ENCODE data around the gene CNGA4. TPM values are rescaled to one million over a fixed set of nuclear protein-coding genes. Genes with fewer than 3 reads are reported as not detected.

CNGA4 gene
- total and polyA plus RNA-seq, 2 of the 13 experiments (the other 11 are each of a cell fraction or from before 2014, with no cell fraction given): 0.03 TPM; not detected in 1

DNA sequence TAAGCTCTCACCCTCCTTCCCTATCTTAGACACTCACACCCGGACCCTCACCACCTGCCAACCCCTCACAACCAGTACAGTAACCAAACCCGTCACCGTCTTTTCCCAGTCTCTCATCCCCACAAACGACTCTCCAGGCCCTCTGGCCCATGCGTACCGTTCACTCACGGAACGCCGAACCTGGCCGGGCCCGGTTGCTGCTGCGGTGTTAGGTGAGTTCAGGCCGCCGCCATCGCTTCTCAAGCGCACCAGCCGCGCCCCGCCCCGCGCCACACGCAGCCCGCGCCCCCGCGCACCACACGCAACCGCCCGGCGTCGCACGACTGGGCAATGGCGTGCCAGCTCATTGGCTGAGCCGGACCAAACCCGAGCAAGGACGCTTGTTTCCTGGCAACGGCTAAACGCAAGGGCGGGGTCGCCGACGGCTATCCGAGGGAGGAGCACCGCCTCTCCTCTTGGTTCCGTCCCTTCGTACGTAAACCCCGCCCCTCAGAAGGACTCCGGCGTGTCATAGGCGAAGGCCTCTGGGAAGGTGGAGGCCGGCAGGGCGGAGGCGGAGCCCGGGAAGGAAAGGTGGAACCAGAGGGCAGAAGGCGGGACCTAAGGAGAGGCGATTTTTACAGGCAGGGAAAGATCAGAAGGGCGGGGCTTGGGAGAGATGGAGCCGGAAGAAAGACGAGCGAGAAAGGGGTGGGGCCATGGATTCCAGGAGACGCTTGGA lies 4.3 kb upstream of the CNGA4 start, which contains the start of gene FHIP1B (continued):
- TF ChIP-seq SMAD3 (CRISPR knock-in tag; IDR thresholded peaks at IDR 0.05) (no peak), ZFP37 (CRISPR knock-in tag; IDR thresholded peaks at IDR 0.05; ENCODE audit: borderline replicate concordance) (no peak), ZMYM4 (CRISPR knock-in tag; IDR thresholded peaks at IDR 0.05) (peak; percentile 85), ZNF788 (CRISPR knock-in tag; IDR thresholded peaks at IDR 0.05; ENCODE audit: borderline replicate concordance) (peak; percentile 32; the same call in 1 of the 2 replicates), ZNF235 (CRISPR knock-in tag; IDR thresholded peaks at IDR 0.05; ENCODE audit: borderline replicate concordance) (no peak), NR2C2 (CRISPR knock-in tag; IDR thresholded peaks at IDR 0.05; ENCODE audit: borderline replicate concordance) (peak; percentile 89), PHF21A (CRISPR knock-in tag; IDR thresholded peaks at IDR 0.05) (no peak; the same call in 1 of the 2 replicates), IRF2 (CRISPR knock-in tag; IDR thresholded peaks at IDR 0.05) (peak; percentile 53; the same call in 1 of the 2 replicates), ZZZ3 (CRISPR knock-in tag; IDR thresholded peaks at IDR 0.05; ENCODE audit: borderline replicate concordance) (0 out of 2 replicates have a peak, but pooled peaks have one; percentile 30), ZNF180 (CRISPR knock-in tag; IDR thresholded peaks at IDR 0.05; ENCODE audit: borderline replicate concordance, low read depth) (no peak), IKZF1 (IDR thresholded peaks at IDR 0.05) (no peak), MXD4 (CRISPR knock-in tag; IDR thresholded peaks at IDR 0.05) (peak; percentile 82), GFI1 (CRISPR knock-in tag; IDR thresholded peaks at IDR 0.05; ENCODE audit: borderline replicate concordance) (no peak), THAP11 (CRISPR knock-in tag; IDR thresholded peaks at IDR 0.05) (peak; percentile 87)
- TF ChIP-seq, protein P1, sequence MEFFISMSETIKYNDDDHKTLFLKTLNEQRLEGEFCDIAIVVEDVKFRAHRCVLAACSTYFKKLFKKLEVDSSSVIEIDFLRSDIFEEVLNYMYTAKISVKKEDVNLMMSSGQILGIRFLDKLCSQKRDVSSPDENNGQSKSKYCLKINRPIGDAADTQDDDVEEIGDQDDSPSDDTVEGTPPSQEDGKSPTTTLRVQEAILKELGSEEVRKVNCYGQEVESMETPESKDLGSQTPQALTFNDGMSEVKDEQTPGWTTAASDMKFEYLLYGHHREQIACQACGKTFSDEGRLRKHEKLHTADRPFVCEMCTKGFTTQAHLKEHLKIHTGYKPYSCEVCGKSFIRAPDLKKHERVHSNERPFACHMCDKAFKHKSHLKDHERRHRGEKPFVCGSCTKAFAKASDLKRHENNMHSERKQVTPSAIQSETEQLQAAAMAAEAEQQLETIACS (CRISPR knock-in tag; IDR thresholded peaks at IDR 0.05): no peak
- TF ChIP-seq, protein P2, sequence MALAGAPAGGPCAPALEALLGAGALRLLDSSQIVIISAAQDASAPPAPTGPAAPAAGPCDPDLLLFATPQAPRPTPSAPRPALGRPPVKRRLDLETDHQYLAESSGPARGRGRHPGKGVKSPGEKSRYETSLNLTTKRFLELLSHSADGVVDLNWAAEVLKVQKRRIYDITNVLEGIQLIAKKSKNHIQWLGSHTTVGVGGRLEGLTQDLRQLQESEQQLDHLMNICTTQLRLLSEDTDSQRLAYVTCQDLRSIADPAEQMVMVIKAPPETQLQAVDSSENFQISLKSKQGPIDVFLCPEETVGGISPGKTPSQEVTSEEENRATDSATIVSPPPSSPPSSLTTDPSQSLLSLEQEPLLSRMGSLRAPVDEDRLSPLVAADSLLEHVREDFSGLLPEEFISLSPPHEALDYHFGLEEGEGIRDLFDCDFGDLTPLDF (CRISPR knock-in tag; IDR thresholded peaks at IDR 0.05): peak; percentile 64; the same call in 1 of the 2 replicates
- TF ChIP-seq, protein P3, sequence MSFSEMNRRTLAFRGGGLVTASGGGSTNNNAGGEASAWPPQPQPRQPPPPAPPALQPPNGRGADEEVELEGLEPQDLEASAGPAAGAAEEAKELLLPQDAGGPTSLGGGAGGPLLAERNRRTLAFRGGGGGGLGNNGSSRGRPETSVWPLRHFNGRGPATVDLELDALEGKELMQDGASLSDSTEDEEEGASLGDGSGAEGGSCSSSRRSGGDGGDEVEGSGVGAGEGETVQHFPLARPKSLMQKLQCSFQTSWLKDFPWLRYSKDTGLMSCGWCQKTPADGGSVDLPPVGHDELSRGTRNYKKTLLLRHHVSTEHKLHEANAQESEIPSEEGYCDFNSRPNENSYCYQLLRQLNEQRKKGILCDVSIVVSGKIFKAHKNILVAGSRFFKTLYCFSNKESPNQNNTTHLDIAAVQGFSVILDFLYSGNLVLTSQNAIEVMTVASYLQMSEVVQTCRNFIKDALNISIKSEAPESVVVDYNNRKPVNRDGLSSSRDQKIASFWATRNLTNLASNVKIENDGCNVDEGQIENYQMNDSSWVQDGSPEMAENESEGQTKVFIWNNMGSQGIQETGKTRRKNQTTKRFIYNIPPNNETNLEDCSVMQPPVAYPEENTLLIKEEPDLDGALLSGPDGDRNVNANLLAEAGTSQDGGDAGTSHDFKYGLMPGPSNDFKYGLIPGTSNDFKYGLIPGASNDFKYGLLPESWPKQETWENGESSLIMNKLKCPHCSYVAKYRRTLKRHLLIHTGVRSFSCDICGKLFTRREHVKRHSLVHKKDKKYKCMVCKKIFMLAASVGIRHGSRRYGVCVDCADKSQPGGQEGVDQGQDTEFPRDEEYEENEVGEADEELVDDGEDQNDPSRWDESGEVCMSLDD (CRISPR knock-in tag; IDR thresholded peaks at IDR 0.05; ENCODE audit: borderline replicate concordance): no peak
- TF ChIP-seq, protein P4, sequence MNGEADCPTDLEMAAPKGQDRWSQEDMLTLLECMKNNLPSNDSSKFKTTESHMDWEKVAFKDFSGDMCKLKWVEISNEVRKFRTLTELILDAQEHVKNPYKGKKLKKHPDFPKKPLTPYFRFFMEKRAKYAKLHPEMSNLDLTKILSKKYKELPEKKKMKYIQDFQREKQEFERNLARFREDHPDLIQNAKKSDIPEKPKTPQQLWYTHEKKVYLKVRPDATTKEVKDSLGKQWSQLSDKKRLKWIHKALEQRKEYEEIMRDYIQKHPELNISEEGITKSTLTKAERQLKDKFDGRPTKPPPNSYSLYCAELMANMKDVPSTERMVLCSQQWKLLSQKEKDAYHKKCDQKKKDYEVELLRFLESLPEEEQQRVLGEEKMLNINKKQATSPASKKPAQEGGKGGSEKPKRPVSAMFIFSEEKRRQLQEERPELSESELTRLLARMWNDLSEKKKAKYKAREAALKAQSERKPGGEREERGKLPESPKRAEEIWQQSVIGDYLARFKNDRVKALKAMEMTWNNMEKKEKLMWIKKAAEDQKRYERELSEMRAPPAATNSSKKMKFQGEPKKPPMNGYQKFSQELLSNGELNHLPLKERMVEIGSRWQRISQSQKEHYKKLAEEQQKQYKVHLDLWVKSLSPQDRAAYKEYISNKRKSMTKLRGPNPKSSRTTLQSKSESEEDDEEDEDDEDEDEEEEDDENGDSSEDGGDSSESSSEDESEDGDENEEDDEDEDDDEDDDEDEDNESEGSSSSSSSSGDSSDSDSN (CRISPR knock-in tag; IDR thresholded peaks at IDR 0.05): peak; percentile 35; the same call in 1 of the 2 replicates
- TF ChIP-seq, protein P5, sequence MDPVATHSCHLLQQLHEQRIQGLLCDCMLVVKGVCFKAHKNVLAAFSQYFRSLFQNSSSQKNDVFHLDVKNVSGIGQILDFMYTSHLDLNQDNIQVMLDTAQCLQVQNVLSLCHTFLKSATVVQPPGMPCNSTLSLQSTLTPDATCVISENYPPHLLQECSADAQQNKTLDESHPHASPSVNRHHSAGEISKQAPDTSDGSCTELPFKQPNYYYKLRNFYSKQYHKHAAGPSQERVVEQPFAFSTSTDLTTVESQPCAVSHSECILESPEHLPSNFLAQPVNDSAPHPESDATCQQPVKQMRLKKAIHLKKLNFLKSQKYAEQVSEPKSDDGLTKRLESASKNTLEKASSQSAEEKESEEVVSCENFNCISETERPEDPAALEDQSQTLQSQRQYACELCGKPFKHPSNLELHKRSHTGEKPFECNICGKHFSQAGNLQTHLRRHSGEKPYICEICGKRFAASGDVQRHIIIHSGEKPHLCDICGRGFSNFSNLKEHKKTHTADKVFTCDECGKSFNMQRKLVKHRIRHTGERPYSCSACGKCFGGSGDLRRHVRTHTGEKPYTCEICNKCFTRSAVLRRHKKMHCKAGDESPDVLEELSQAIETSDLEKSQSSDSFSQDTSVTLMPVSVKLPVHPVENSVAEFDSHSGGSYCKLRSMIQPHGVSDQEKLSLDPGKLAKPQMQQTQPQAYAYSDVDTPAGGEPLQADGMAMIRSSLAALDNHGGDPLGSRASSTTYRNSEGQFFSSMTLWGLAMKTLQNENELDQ (CRISPR knock-in tag; IDR thresholded peaks at IDR 0.05; ENCODE audit: borderline replicate concordance): no peak
